ENCODE results near the gene ABHD13. TPM values are rescaled to one million over a fixed set of nuclear protein-coding genes. Genes with fewer than 3 reads are reported as not detected.

Gene ABHD13
- total RNA-seq, 2 experiments from 2014 or later = 3.8 to 4.1 TPM

DNA sequence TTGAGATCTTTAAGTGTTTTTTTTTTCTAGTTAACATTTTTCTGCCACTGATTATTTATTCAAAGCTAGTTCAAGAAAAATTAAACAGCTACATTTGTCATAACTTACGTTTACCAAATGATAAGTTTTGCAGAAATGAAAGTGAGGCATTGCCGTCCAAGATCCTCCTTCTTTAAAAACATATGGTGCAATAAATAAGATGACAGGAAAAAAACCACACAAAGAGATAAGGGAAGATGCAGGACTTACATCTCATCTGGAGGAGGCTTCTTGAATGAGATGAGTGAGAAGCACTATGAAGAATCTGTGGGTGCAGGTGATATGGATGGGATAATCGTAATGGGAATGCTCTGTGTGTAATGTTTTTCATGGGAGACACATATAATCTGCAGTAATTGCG, 63.7 kb downstream of the ABHD13 start:
- Mint-ChIP-seq H3K4me1 (ENCODE audit: low read depth) (no peaks in the 10 kb centered on the region), H3K9me3 (no peaks in the 10 kb centered on the region), H3K36me3 (ENCODE audit: low read depth) (no peaks in the 10 kb centered on the region), H3K4me3 (no peak overlapping the region), H3K27me3 (no peaks in the 10 kb centered on the region), H3K27ac (no peak overlapping the region)
- DNase-seq = no peak
- ChIA-PET CTCF (interaction anchor here (1.7 kb wide), 1 partner anchor 47 kb away, joined by 3 read pairs; no protein-coding TSS in a partner anchor), POLR2A (no interaction called here)
- TF ChIP-seq, protein P1, sequence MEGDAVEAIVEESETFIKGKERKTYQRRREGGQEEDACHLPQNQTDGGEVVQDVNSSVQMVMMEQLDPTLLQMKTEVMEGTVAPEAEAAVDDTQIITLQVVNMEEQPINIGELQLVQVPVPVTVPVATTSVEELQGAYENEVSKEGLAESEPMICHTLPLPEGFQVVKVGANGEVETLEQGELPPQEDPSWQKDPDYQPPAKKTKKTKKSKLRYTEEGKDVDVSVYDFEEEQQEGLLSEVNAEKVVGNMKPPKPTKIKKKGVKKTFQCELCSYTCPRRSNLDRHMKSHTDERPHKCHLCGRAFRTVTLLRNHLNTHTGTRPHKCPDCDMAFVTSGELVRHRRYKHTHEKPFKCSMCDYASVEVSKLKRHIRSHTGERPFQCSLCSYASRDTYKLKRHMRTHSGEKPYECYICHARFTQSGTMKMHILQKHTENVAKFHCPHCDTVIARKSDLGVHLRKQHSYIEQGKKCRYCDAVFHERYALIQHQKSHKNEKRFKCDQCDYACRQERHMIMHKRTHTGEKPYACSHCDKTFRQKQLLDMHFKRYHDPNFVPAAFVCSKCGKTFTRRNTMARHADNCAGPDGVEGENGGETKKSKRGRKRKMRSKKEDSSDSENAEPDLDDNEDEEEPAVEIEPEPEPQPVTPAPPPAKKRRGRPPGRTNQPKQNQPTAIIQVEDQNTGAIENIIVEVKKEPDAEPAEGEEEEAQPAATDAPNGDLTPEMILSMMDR (IDR thresholded peaks at IDR 0.05) = no peak
- no peak for ATAC-seq
- intact Hi-C loops (cut with micrococcal nuclease) = no loop called here

DNA sequence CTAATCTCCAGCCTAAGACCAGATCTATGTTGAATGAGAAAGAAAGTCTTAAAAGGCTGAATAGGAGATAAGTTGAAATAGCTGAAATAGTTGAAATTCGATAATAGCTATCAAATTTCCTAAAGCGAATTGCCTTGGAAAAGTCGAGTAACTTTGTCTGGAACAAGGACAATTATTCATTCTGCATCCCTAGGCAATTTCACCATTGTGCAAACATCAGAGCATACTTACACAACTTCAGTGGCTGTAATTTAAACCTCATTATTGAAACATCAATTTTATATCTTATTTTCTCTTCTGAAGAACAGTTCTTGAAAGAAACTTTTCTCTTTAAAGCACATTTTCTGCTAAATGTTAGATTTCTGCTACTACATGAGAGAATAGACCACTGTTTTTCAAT, 64.9 kb downstream of the ABHD13 start:
- Mint-ChIP-seq H3K27ac (no peak overlapping the region), H3K4me1 (ENCODE audit: low read depth) (no peaks in the 10 kb centered on the region), H3K36me3 (ENCODE audit: low read depth) (no peaks in the 10 kb centered on the region), H3K4me3 (no peak overlapping the region), H3K27me3 (no peaks in the 10 kb centered on the region), H3K9me3 (no peaks in the 10 kb centered on the region)
- intact Hi-C loops (cut with micrococcal nuclease) = no loop called here
- ATAC-seq (no peak), DNase-seq (no peak)
- TF ChIP-seq, protein P1 (IDR thresholded peaks at IDR 0.05) = no peak
- ChIA-PET CTCF (no interaction called here), POLR2A (no interaction called here)

Other genes with a start within 250 kb of the ABHD13 start
- gene LIG4, start 2.9 kb upstream of the ABHD13 start, total RNA-seq = 1 to 10 TPM; 5.7 to 6.1 TPM
- gene TNFSF13B, start 51.3 kb downstream of the ABHD13 start, total RNA-seq = 1 to 10 TPM; 2.8 to 4.4 TPM